ENCODE measurements around the gene MXRA7.

The MXRA7 gene

GRCh38 chr17:76657505-76658241 is 53.1 kb downstream of the MXRA7 start:
- H3K9me3 ChIP-seq (ENCODE audit: insufficient read depth, low read length, severe bottlenecking): no peaks in the 10 kb centered on the region
- no peak overlapping the region for H2AFZ ChIP-seq (ENCODE audit: low read depth, low read length)
- no peaks in the 10 kb centered on the region for H3K79me2 ChIP-seq (ENCODE audit: insufficient read depth, low read length)
- H3K27me3 ChIP-seq (ENCODE audit: insufficient read depth, low read length, poor library complexity): no peaks in the 10 kb centered on the region
- no peak overlapping the region for H3K4me2 ChIP-seq (ENCODE audit: insufficient read depth, low read length)
- 0 out of 2 replicates have a peak, but pooled peaks cover 3% of the 10 kb centered on the region for H3K4me1 ChIP-seq (ENCODE audit: insufficient read depth, low read length)
- no peak for DNase-seq
- H4K20me1 ChIP-seq (ENCODE audit: insufficient read depth, low read length): no peaks in the 10 kb centered on the region
- no peaks in the 10 kb centered on the region for H3K36me3 ChIP-seq (ENCODE audit: insufficient read depth, low read length)
- H3K9ac ChIP-seq (ENCODE audit: low read depth, low read length): no peak overlapping the region
- no peak overlapping the region for H3K4me3 ChIP-seq (ENCODE audit: low read depth in 1 of 2, low read length in 2 of 2)
- ATAC-seq (ENCODE audit: insufficient read depth, low read depth): no peak
- no peak overlapping the region for H3K27ac ChIP-seq (ENCODE audit: low read length)
- TF ChIP-seq CTCF (IDR thresholded peaks at IDR 0.05; ENCODE audit: borderline replicate concordance, extremely low read depth, low read length, poor library complexity, severe bottlenecking) (no peak), EZH2 (IDR thresholded peaks at IDR 0.05; ENCODE audit: borderline replicate concordance, low read depth, low read length, severe bottlenecking) (no peak)

- Histone ChIP-seq H3K27ac (ENCODE audit: low read length) (no peak overlapping the region), H2AFZ (ENCODE audit: low read depth, low read length) (no peak overlapping the region), H3K4me1 (ENCODE audit: insufficient read depth, low read length) (no peaks in the 10 kb centered on the region), H3K4me3 (ENCODE audit: low read depth in 1 of 2, low read length in 2 of 2) (no peak overlapping the region), H3K79me2 (ENCODE audit: insufficient read depth, low read length) (no peaks in the 10 kb centered on the region), H3K36me3 (ENCODE audit: insufficient read depth, low read length) (no peaks in the 10 kb centered on the region), H3K4me2 (ENCODE audit: insufficient read depth, low read length) (no peak overlapping the region), H3K9ac (ENCODE audit: low read depth, low read length) (no peak overlapping the region), H3K27me3 (ENCODE audit: insufficient read depth, low read length, poor library complexity) (peaks cover 4% of the 10 kb centered on the region), H4K20me1 (ENCODE audit: insufficient read depth, low read length) (no peaks in the 10 kb centered on the region), H3K9me3 (ENCODE audit: insufficient read depth, low read length, severe bottlenecking) (no peaks in the 10 kb centered on the region)
- no peak for ATAC-seq (ENCODE audit: insufficient read depth, low read depth)
- TF ChIP-seq EZH2 (IDR thresholded peaks at IDR 0.05; ENCODE audit: borderline replicate concordance, low read depth, low read length, severe bottlenecking) (no peak), CTCF (IDR thresholded peaks at IDR 0.05; ENCODE audit: borderline replicate concordance, extremely low read depth, low read length, poor library complexity, severe bottlenecking) (no peak)
- no peak for DNase-seq
These were observed 56.4 kb downstream of the MXRA7 start for GRCh38 chr17:76654408-76654807.

- no peak for ATAC-seq (ENCODE audit: insufficient read depth, low read depth)
- Histone ChIP-seq H3K4me3 (ENCODE audit: low read depth in 1 of 2, low read length in 2 of 2) (no peak overlapping the region), H3K79me2 (ENCODE audit: insufficient read depth, low read length) (no peaks in the 10 kb centered on the region), H4K20me1 (ENCODE audit: insufficient read depth, low read length) (no peaks in the 10 kb centered on the region), H3K9me3 (ENCODE audit: insufficient read depth, low read length, severe bottlenecking) (no peaks in the 10 kb centered on the region), H3K4me1 (ENCODE audit: insufficient read depth, low read length) (no peaks in the 10 kb centered on the region), H3K4me2 (ENCODE audit: insufficient read depth, low read length) (no peak overlapping the region), H3K9ac (ENCODE audit: low read depth, low read length) (no peak overlapping the region), H2AFZ (ENCODE audit: low read depth, low read length) (no peak overlapping the region), H3K36me3 (ENCODE audit: insufficient read depth, low read length) (no peaks in the 10 kb centered on the region), H3K27me3 (ENCODE audit: insufficient read depth, low read length, poor library complexity) (peaks cover 7% of the 10 kb centered on the region), H3K27ac (ENCODE audit: low read length) (no peak overlapping the region)
- DNase-seq: no peak
- TF ChIP-seq EZH2 (IDR thresholded peaks at IDR 0.05; ENCODE audit: borderline replicate concordance, low read depth, low read length, severe bottlenecking) (no peak), CTCF (IDR thresholded peaks at IDR 0.05; ENCODE audit: borderline replicate concordance, extremely low read depth, low read length, poor library complexity, severe bottlenecking) (no peak)
These were observed 60.3 kb downstream of the MXRA7 start for GRCh38 chr17:76650504-76650903.
